GM19240 (cell line): Measurements from ENCODE around the gene PLXNC1.

Source experiments
- DNase-seq: peaks from one replicate; pipeline ENCODE4 v3.0.0; 2011; ENCODE audit warnings: low spot score; ENCODE audit not compliant: insufficient read length

The PLXNC1 gene

GRCh38 chr12:94203796-94204195, 55.4 kb downstream of the PLXNC1 start:
- no peak for DNase-seq

GRCh38 chr12:94204499-94205247, 56.3 kb downstream of the PLXNC1 start:
- DNase-seq: no peak

- DNase-seq: no peak
Observed at GRCh38 chr12:94205822-94206221, 57.4 kb downstream of the PLXNC1 start.

- DNase-seq: no peak
Observed at GRCh38 chr12:94206886-94207285, 58.5 kb downstream of the PLXNC1 start.

GRCh38 chr12:94207467-94207848, 59.1 kb downstream of the PLXNC1 start:
- no peak for DNase-seq

GRCh38 chr12:94207849-94208621, 59.7 kb downstream of the PLXNC1 start:
- DNase-seq: peak; percentile 55

GRCh38 chr12:94208622-94208966, 60.2 kb downstream of the PLXNC1 start:
- DNase-seq: peak; percentile 24

- no peak for DNase-seq
Observed at GRCh38 chr12:94209240-94209639, 60.9 kb downstream of the PLXNC1 start.

GRCh38 chr12:94211021-94211420, 62.6 kb downstream of the PLXNC1 start:
- DNase-seq: no peak

GRCh38 chr12:94218233-94218632, 69.9 kb downstream of the PLXNC1 start:
- DNase-seq: no peak

- no peak for DNase-seq
Observed at GRCh38 chr12:94219622-94220302, 71.4 kb downstream of the PLXNC1 start.

- DNase-seq: no peak
Observed at GRCh38 chr12:94220804-94221203, 72.4 kb downstream of the PLXNC1 start.

GRCh38 chr12:94222351-94223084, 74.1 kb downstream of the PLXNC1 start:
- DNase-seq: no peak

GRCh38 chr12:94223842-94224241, 75.5 kb downstream of the PLXNC1 start:
- DNase-seq: no peak

GRCh38 chr12:94225506-94225905, 77.1 kb downstream of the PLXNC1 start:
- DNase-seq: no peak

GRCh38 chr12:94225947-94226630, 77.7 kb downstream of the PLXNC1 start:
- DNase-seq: no peak

- DNase-seq: no peak
Observed at GRCh38 chr12:94227066-94227465, 78.7 kb downstream of the PLXNC1 start.

GRCh38 chr12:94228488-94228907, 80.1 kb downstream of the PLXNC1 start:
- DNase-seq: no peak

GRCh38 chr12:94229902-94230301, 81.5 kb downstream of the PLXNC1 start:
- no peak for DNase-seq

GRCh38 chr12:94230357-94230905, 82.1 kb downstream of the PLXNC1 start:
- DNase-seq: no peak

GRCh38 chr12:94231709-94232108, 83.3 kb downstream of the PLXNC1 start:
- no peak for DNase-seq
